ENCODE results near the gene SORCS1.
A peak's percentile ranks its signal among the peaks of the same experiment; 100 is the strongest.

The SORCS1 gene

DNA sequence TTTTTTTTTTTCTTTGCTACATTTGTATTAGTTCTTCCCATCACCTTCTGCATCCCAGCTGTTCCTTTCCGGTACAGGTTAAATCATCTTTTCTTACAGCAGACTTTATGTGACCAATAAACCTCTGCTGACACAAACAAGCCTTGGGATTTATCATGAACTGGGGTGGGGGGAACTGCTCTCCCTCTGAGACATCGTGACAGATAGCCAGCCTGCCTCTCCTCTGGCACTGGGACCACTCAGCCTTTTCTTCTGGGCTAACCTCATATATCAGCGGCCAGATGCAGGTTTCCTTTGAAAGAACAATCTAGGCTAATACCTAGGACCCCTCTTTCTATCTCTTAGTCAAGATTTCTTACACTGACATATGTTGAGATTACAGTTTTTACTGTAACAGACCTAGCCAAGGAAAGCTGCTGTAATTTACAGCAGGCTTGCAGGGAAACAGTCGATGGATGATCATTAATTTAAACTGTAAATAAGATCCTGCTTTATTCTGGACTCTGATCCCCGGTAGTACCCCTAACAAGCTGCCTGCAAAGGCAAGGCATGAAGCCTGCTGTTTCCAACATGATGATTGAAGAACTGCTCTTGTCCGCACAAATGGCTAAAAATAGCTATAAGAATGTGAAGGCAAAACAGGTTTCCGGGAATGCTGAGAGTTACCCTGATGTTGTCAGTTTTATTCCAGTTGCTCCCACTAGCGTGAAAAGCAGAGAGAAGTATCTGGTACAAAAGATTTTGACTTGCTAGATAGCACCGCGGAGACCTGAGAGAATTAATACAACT is 338.7 kb downstream of the SORCS1 start:
- Mint-ChIP-seq H3K27me3 (ENCODE audit: low read depth) (peaks cover 10% of the 10 kb centered on the region), H3K27ac (peak overlapping the region; percentile 32 to 54 (median 49)), H3K4me3 (peak overlapping the region in 2 of 3 experiments; percentile 1 to 2), H3K9me3 (no peaks in the 10 kb centered on the region), H3K36me3 (ENCODE audit: low read depth) (no peaks in the 10 kb centered on the region), H3K4me1 (peaks cover 26% of the 10 kb centered on the region)
- TF ChIP-seq, protein P1, sequence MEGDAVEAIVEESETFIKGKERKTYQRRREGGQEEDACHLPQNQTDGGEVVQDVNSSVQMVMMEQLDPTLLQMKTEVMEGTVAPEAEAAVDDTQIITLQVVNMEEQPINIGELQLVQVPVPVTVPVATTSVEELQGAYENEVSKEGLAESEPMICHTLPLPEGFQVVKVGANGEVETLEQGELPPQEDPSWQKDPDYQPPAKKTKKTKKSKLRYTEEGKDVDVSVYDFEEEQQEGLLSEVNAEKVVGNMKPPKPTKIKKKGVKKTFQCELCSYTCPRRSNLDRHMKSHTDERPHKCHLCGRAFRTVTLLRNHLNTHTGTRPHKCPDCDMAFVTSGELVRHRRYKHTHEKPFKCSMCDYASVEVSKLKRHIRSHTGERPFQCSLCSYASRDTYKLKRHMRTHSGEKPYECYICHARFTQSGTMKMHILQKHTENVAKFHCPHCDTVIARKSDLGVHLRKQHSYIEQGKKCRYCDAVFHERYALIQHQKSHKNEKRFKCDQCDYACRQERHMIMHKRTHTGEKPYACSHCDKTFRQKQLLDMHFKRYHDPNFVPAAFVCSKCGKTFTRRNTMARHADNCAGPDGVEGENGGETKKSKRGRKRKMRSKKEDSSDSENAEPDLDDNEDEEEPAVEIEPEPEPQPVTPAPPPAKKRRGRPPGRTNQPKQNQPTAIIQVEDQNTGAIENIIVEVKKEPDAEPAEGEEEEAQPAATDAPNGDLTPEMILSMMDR (IDR thresholded peaks at IDR 0.05; ENCODE audit: unreplicated experiment in 3 of 3), result no peak

DNA sequence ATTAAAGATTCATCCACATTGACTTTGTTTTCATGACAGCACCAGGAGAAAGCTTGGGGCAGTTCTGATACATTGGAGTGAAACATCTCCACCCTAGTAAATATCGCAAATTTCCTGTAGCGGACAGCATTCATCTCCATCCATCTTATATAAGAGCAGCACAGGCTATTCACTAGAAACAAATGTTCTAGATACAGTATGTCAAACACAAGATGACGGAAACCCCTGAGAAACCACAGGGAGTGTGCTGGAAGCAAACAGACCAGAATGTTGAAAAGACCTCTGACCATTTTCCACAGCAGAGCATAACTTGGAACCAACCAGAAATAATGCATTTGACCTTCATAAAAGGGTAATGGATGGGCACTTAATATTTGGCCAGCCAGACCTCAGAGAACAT is 343.9 kb downstream of the SORCS1 start:
- no peaks in the 10 kb centered on the region for H3K9me3 Mint-ChIP-seq
- peaks cover 7% of the 10 kb centered on the region for H3K27me3 Mint-ChIP-seq (ENCODE audit: low read depth)
- peaks cover 17% of the 10 kb centered on the region for H3K4me1 Mint-ChIP-seq

DNA sequence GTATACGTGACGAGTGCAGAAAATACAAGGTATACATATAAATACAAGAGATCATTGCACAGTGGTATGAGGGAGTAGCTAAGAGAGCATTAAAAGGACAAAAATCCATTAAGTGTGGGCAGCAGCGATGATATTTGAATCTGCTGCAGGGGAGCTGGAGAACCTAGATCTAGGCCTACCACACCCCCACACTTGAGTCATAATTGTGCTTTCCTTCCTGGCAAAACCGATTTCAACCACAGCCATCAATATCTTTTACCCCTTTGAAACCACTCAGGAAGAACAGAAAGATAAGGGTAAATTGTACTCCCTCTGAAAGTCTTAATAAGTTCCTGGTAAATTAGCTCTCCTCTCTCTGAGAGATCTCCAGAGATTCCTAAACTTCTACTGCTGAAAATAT is 345.0 kb downstream of the SORCS1 start:
- TF ChIP-seq, protein P1 (IDR thresholded peaks at IDR 0.05; ENCODE audit: unreplicated experiment in 3 of 3), result no peak
- Mint-ChIP-seq H3K36me3 (ENCODE audit: low read depth) (no peaks in the 10 kb centered on the region), H3K27ac (no peak overlapping the region), H3K9me3 (no peaks in the 10 kb centered on the region), H3K4me1 (peaks cover 10% of the 10 kb centered on the region), H3K27me3 (ENCODE audit: low read depth) (peaks cover under 1% of the 10 kb centered on the region), H3K4me3 (no peak overlapping the region)

More for the DNA sequence above, 343.9 kb downstream of the SORCS1 start:
- H3K4me3 Mint-ChIP-seq, result no peak overlapping the region
- TF ChIP-seq, protein P1 (IDR thresholded peaks at IDR 0.05; ENCODE audit: unreplicated experiment in 3 of 3), result no peak
- no peaks in the 10 kb centered on the region for H3K36me3 Mint-ChIP-seq (ENCODE audit: low read depth)
- H3K27ac Mint-ChIP-seq, result no peak overlapping the region

DNA sequence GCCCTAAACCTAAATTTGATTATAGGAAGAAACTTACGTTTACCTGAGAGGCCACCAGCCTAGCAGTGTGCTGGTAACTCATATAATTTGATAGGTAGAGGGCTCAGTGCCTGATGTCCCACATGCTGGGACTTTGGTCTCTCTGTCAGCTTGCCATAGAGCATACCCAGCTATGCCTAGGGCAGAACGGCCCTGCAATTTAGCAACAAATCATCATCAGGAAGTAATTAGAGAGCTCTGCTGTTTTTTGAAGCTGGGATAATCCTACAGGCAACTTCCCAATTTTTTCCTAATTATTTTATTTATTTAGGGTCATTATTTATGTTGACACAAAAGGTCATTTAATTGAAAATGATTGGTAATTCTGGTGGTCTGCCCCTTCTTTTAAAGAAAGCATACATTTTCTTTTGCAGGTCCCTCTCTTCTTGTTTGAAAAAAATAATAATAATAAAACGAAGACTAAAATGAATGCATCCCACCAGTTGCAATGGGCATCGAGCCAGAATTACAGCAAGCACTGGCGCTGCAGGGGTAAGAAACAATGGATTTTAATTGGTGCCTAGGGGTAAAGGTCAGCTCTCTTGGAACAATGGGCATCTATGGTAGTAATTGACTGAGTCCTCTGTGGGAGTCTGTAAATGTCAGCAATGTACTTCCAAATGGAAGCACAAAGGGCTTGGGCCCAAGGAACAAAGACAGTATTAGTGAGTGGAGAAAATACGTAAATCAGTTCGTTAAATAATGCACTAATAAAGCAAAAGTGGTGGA is 348.0 kb downstream of the SORCS1 start:
- TF ChIP-seq, protein P1 (IDR thresholded peaks at IDR 0.05; ENCODE audit: unreplicated experiment in 3 of 3), result no peak
- no peak overlapping the region for H3K4me3 Mint-ChIP-seq
- no peaks in the 10 kb centered on the region for H3K9me3 Mint-ChIP-seq
- H3K4me1 Mint-ChIP-seq, result no peaks in the 10 kb centered on the region
- H3K27ac Mint-ChIP-seq, result no peak overlapping the region
- no peaks in the 10 kb centered on the region for H3K27me3 Mint-ChIP-seq (ENCODE audit: low read depth)
- H3K36me3 Mint-ChIP-seq (ENCODE audit: low read depth), result no peaks in the 10 kb centered on the region

DNA sequence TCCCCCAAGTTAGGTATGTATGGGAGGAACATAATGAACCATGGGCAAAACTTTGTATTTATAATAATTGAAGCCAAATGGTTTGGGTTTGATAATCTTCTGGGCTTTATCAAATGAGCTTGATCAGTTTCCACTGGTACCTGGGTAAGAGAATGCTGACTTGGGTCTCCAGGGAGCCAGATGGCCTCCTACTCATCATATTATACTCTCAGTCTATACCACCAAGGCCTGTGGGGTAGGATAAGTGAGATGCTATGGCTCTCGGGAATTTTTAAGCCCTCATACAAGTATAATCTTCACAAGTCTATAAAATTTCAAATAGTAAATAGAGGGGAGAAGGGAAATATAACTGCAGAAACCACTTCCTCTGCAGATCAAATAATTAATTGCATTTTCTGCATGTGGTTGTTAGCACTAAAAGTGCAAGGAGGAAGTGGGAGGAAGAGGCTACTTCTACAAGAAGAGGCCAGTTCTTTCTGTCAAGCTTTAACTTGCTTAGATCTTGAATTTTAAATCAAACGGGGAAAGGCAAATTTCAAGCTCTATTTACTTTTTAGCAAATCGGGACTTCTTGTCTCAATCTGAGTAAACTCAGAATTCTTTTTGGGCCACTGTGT is 349.0 kb downstream of the SORCS1 start:
- Mint-ChIP-seq H3K4me3 (no peak overlapping the region), H3K27ac (no peak overlapping the region), H3K9me3 (no peaks in the 10 kb centered on the region), H3K36me3 (ENCODE audit: low read depth) (no peaks in the 10 kb centered on the region), H3K27me3 (ENCODE audit: low read depth) (no peaks in the 10 kb centered on the region), H3K4me1 (no peaks in the 10 kb centered on the region)
- TF ChIP-seq, protein P1 (IDR thresholded peaks at IDR 0.05; ENCODE audit: unreplicated experiment in 3 of 3), result no peak

All from nephron (organoid).